IMR-90 (cell line): Measurements from ENCODE around the gene RAB18. TPM values are rescaled to one million over a fixed set of nuclear protein-coding genes. Genes with fewer than 3 reads are reported as not detected.

Experiments
- ATAC-seq: fragments of 200-7000 bp; cut with Tn5 transposase; 2 replicates; pipeline ENCODE4 v1.9.1; 2020; ENCODE audit warnings: low read depth, mild to moderate bottlenecking, moderate library complexity
- BruUV-seq: library from RNA; stranded (reverse); fragments of 400-500 nt; replicated peaks from 2 replicates; lab custom pipeline; 2021; lab: Mats Ljungman, UMichigan
- CTCF ChIA-PET: fragments of 300-600 bp; formaldehyde crosslinking; extraction: SDS; loops from one replicate; lab custom pipeline; 2021; ENCODE audit warnings: antibody characterized with exemption; lab: Yijun Ruan, JAX
- POLR2A ChIA-PET: fragments of 300-600 bp; sonication (Branson Sonifier 250); formaldehyde crosslinking; loops from one replicate; lab custom pipeline; 2022; ENCODE audit warnings: antibody characterized with exemption; ENCODE audit not compliant: unreplicated experiment; lab: Charles Lee
- DNase-seq: peaks from one replicate; pipeline ENCODE4 v3.0.0; 2013
- H2AFZ ChIP-seq: replicated peaks from 2 replicates; pipeline ENCODE3; 2013; ENCODE audit warnings: low read length, mild to moderate bottlenecking; ENCODE audit not compliant: poor library complexity
- H2AK5ac ChIP-seq: 2 replicates; pipeline ENCODE4 v1.6.1; 2013; ENCODE audit warnings: low read depth, low read length, inconsistent platforms
- H2AK9ac ChIP-seq: replicated peaks from 2 replicates; pipeline ENCODE3; 2013; ENCODE audit warnings: mild to moderate bottlenecking, low read depth, low read length, moderate library complexity; ENCODE audit not compliant: poor library complexity
- H2BK120ac ChIP-seq: 2 replicates; pipeline ENCODE4 v1.6.1; 2013; ENCODE audit warnings: low read depth, low read length, inconsistent platforms
- H2BK15ac ChIP-seq: 3 replicates; pipeline ENCODE4 v1.6.1; 2013; ENCODE audit warnings: low read depth, low read length, inconsistent platforms
- H2BK20ac ChIP-seq: 2 replicates; pipeline ENCODE4 v1.6.1; 2013; ENCODE audit warnings: low read depth, mild to moderate bottlenecking, inconsistent platforms, low read length, moderate library complexity
- H2BK5ac ChIP-seq: 2 replicates; pipeline ENCODE4 v1.6.1; 2013; ENCODE audit warnings: mild to moderate bottlenecking, low read depth, low read length, inconsistent platforms; ENCODE audit not compliant: poor library complexity, severe bottlenecking
- H3K14ac ChIP-seq: replicated peaks from 2 replicates; pipeline ENCODE4 v1.6.1; 2013; ENCODE audit warnings: low read depth, low read length, inconsistent platforms
- H3K18ac ChIP-seq: 2 replicates; pipeline ENCODE4 v1.6.1; 2013; ENCODE audit warnings: low read depth, low read length, control low read depth
- H3K23ac ChIP-seq: 2 replicates; pipeline ENCODE4 v1.6.1; 2013; ENCODE audit warnings: low read depth, low read length, inconsistent platforms
- H3K27ac ChIP-seq: 2 replicates; pipeline ENCODE4 v1.5.1; 2013; ENCODE audit warnings: mild to moderate bottlenecking, control low read depth, low read length; ENCODE audit not compliant: insufficient read depth
- H3K27me3 ChIP-seq: 2 replicates; pipeline ENCODE4 v1.6.1; 2013; ENCODE audit warnings: low read length; ENCODE audit not compliant: control insufficient read depth, insufficient read depth
- H3K36me3 ChIP-seq: 2 replicates; pipeline ENCODE4 v1.6.1; 2013; ENCODE audit warnings: low read length, mixed read lengths; ENCODE audit not compliant: control insufficient read depth, insufficient read depth
- H3K4ac ChIP-seq: 2 replicates; pipeline ENCODE4 v1.6.1; 2013; ENCODE audit warnings: low read depth, low read length, inconsistent platforms
- H3K4me1 ChIP-seq: 2 replicates; pipeline ENCODE4 v1.6.1; 2013; ENCODE audit warnings: low read length, mixed read lengths; ENCODE audit not compliant: control insufficient read depth, insufficient read depth
- H3K4me2 ChIP-seq: 2 replicates; pipeline ENCODE4 v1.6.1; 2013; ENCODE audit warnings: low read depth, mild to moderate bottlenecking, control low read depth, low read length, moderate library complexity
- H3K4me3 ChIP-seq: 2 replicates; pipeline ENCODE4 v1.5.1; 2013; ENCODE audit warnings: low read depth, mild to moderate bottlenecking, control low read depth, low read length, moderate library complexity; ENCODE audit not compliant: insufficient read depth
- H3K56ac ChIP-seq: 2 replicates; pipeline ENCODE4 v1.6.1; 2013; ENCODE audit warnings: low read length, inconsistent platforms; ENCODE audit not compliant: insufficient read depth; ENCODE audit errors: extremely low read depth
- H3K79me1 ChIP-seq, 2 experiments: 2 replicates each; pipeline ENCODE4 v1.6.1; 2013; ENCODE audit warnings: low read length in 2 of 2, inconsistent platforms in 1 of 2, low read depth in 1 of 2
- H3K9ac ChIP-seq: 2 replicates; pipeline ENCODE4 v1.6.1; 2013; ENCODE audit warnings: low read depth, low read length, control low read depth
- H3K9me1 ChIP-seq: 2 replicates; pipeline ENCODE4 v1.6.1; 2013; ENCODE audit warnings: low read length, inconsistent platforms; ENCODE audit not compliant: insufficient read depth
- H3K9me3 ChIP-seq: 2 replicates; pipeline ENCODE4 v1.6.1; 2013; ENCODE audit warnings: low read length; ENCODE audit not compliant: control insufficient read depth, insufficient read depth
- H4K20me1 ChIP-seq: 2 replicates; pipeline ENCODE4 v1.6.1; 2013; ENCODE audit warnings: low read length, inconsistent platforms; ENCODE audit not compliant: insufficient read depth
- H4K5ac ChIP-seq: 2 replicates; pipeline ENCODE4 v1.6.1; 2013; ENCODE audit warnings: mild to moderate bottlenecking, low read depth, low read length, control low read depth
- H4K8ac ChIP-seq, 2 experiments: 2 replicates each; pipeline ENCODE4 v1.6.1; 2013; ENCODE audit warnings: low read depth in 2 of 2, low read length in 2 of 2, control low read depth in 1 of 2, inconsistent platforms in 1 of 2
- H4K91ac ChIP-seq: 2 replicates; pipeline ENCODE4 v1.6.1; 2013; ENCODE audit warnings: low read depth, low read length, inconsistent platforms; ENCODE audit not compliant: insufficient read depth
- BHLHE40 ChIP-seq: fragments of 150-350 bp; IDR thresholded peaks from 2 replicates; pipeline ENCODE4 v1.6.1; 2016; ENCODE audit warnings: mild to moderate bottlenecking, low read depth, low read length
- CEBPB ChIP-seq: IDR thresholded peaks from 2 replicates; pipeline ENCODE4 v1.6.1; 2012; ENCODE audit warnings: low read depth, low read length, improper control_type of control experiment
- FOS ChIP-seq: fragments of 150-350 bp; IDR thresholded peaks from 2 replicates; pipeline ENCODE4 v1.6.1; 2016; ENCODE audit warnings: low read depth, low read length
- RFX5 ChIP-seq: IDR thresholded peaks from 2 replicates; pipeline ENCODE4 v1.8.0; 2012; ENCODE audit warnings: low read depth, mild to moderate bottlenecking, low read length, moderate library complexity
- WGBS, 2 experiments: methylation state at CpG; one replicate each; pipeline versions ENCODE4 v1.1.5 to v1.1.7; 2013; ENCODE audit warnings: missing lambda C conversion rate in 2 of 2; ENCODE audit not compliant: insufficient read length in 1 of 2; ENCODE audit errors: extremely low coverage in 2 of 2; 5-methylcytosine and 5-hydroxymethylcytosine counted together
- dilution Hi-C: fragments of 300-500 bp; cut with HindIII; formaldehyde crosslinking; loops from one replicate; pipeline ENCODE4 v1.14.3; 2018; ENCODE audit warnings: low sequenced_read_pairs; ENCODE audit not compliant: unreplicated experiment
- in situ Hi-C: fragments of 300-500 bp; cut with MboI; formaldehyde crosslinking; loops from 3 replicates; pipeline ENCODE4 v1.14.3; 2019; ENCODE audit warnings: low sequenced_read_pairs, inconsistent platforms, mixed read lengths
- intact Hi-C: fragments of 100-400 bp; cut with micrococcal nuclease; formaldehyde crosslinking; loops from 2 replicates; pipeline ENCODE4 v1.10.0; 2022
- polyA plus RNA-seq, 3 experiments: library from polyadenylated mRNA; depleted of rRNA; stranded (reverse); fragments of >200 nt; gene quantifications; 2 replicates each; pipeline ENCODE4 v1.2.3, GENCODE V29; 2012; ENCODE audit warnings: low replicate concordance in 1 of 3
- total RNA-seq: library from RNA; depleted of rRNA; stranded (reverse); fragments of >200 nt; gene quantifications from 2 replicates; pipeline ENCODE4 v1.2.3, GENCODE V29; 2012
- TF ChIP-seq, protein P1 (sequence below): fragments of 150-350 bp; IDR thresholded peaks from 2 replicates; pipeline ENCODE4 v1.6.1; 2016; ENCODE audit warnings: low read depth, mild to moderate bottlenecking, low read length, moderate library complexity, borderline replicate concordance
- TF ChIP-seq, protein P2 (sequence below): fragments of 150-350 bp; IDR thresholded peaks from 2 replicates; pipeline ENCODE4 v1.6.1; 2017; ENCODE audit warnings: mild to moderate bottlenecking, antibody characterized with exemption, low read length, low read depth

Gene RAB18
- total and polyA plus RNA-seq, 2 of the 4 experiments (the other 2 are of a cell fraction) = 17.6 to 38.8 TPM

DNA sequence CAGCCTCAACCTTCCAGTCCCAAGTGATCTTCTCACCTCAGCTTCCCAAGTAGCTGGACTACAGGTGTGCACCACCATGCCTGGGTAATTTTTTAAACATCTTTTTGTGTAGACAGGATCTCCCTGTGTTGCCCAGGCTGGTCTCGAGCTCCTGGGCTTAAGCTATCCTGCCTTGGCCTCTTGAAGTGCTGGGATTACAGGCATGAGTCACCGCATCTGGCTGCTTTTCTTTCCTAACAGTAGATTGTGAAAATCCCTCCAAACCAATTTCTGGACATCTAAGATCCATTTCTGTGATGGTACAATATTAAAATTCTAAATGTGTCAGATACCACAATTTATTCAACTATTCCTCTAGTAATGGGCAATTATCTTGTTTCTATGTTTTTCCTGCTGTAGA is 38.7 kb downstream of the RAB18 start:
- Histone ChIP-seq H3K9me3 (no peaks in the 10 kb centered on the region), H2BK120ac (no peak overlapping the region), H3K36me3 (peaks cover 8% of the 10 kb centered on the region), H2BK5ac (no peak overlapping the region), H3K14ac (no peak overlapping the region), H3K56ac (no peak overlapping the region), H3K23ac (no peak overlapping the region), H4K91ac (no peak overlapping the region), H3K27me3 (no peaks in the 10 kb centered on the region), H3K4ac (no peak overlapping the region), H3K9me1 (peaks cover 2% of the 10 kb centered on the region; the same call in 1 of the 2 replicates), H2AK5ac (no peak overlapping the region), H4K20me1 (peaks cover 4% of the 10 kb centered on the region; the same call in 1 of the 2 replicates), H2AK9ac (no peak overlapping the region), H3K4me2 (no peak overlapping the region), H4K8ac (no peak overlapping the region), H4K5ac (0 out of 2 replicates have a peak overlapping the region, but pooled peaks have one; percentile 59), H3K9ac (no peak overlapping the region), H2BK15ac (no peak overlapping the region), H3K4me1 (peaks cover 2% of the 10 kb centered on the region), H3K18ac (no peak overlapping the region), H2BK20ac (no peak overlapping the region), H3K79me1 (peaks cover 0 to 15% of the 10 kb centered on the region in 2 experiments; a peak in 2 of 4 replicates), H3K27ac (no peak overlapping the region), H3K4me3 (no peak overlapping the region), H2AFZ (no peak overlapping the region)
- TF ChIP-seq, protein P1, sequence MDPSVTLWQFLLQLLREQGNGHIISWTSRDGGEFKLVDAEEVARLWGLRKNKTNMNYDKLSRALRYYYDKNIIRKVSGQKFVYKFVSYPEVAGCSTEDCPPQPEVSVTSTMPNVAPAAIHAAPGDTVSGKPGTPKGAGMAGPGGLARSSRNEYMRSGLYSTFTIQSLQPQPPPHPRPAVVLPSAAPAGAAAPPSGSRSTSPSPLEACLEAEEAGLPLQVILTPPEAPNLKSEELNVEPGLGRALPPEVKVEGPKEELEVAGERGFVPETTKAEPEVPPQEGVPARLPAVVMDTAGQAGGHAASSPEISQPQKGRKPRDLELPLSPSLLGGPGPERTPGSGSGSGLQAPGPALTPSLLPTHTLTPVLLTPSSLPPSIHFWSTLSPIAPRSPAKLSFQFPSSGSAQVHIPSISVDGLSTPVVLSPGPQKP = no peak
- TF ChIP-seq RFX5 (no peak), FOS (peak; percentile 44; the same call in 1 of the 2 replicates), CEBPB (peak; percentile 19; the same call in 1 of the 2 replicates), BHLHE40 (no peak)
- TF ChIP-seq, protein P2, sequence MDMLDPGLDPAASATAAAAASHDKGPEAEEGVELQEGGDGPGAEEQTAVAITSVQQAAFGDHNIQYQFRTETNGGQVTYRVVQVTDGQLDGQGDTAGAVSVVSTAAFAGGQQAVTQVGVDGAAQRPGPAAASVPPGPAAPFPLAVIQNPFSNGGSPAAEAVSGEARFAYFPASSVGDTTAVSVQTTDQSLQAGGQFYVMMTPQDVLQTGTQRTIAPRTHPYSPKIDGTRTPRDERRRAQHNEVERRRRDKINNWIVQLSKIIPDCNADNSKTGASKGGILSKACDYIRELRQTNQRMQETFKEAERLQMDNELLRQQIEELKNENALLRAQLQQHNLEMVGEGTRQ = no peak
- ChIA-PET CTCF (no interaction called here), POLR2A (no interaction called here)
- BruUV-seq = no TSS peak
- WGBS, 2 experiments = no CpG with 5 or more reads among the region's 2 CpGs
- in situ Hi-C loops = no loop called here
- peak; percentile 68 for DNase-seq
- peak; percentile 87 for ATAC-seq
- dilution Hi-C loops = no loop called here
- intact Hi-C loops = loop anchor here (10.0 kb wide), 1 partner anchor 98 kb away; no protein-coding TSS in a partner anchor
